ENCODE measurements around the gene RSPRY1.

The RSPRY1 gene

GRCh38 chr16:57208926-57209325 is 22.8 kb downstream of the RSPRY1 start:
- TF ChIP-seq CEBPB (IDR thresholded peaks at IDR 0.05): no peak
- no peak for TF ChIP-seq USF1 (IDR thresholded peaks at IDR 0.05)
- no peak for TF ChIP-seq YY1 (IDR thresholded peaks at IDR 0.05; ENCODE audit: low read depth)
- TF ChIP-seq, protein P1, sequence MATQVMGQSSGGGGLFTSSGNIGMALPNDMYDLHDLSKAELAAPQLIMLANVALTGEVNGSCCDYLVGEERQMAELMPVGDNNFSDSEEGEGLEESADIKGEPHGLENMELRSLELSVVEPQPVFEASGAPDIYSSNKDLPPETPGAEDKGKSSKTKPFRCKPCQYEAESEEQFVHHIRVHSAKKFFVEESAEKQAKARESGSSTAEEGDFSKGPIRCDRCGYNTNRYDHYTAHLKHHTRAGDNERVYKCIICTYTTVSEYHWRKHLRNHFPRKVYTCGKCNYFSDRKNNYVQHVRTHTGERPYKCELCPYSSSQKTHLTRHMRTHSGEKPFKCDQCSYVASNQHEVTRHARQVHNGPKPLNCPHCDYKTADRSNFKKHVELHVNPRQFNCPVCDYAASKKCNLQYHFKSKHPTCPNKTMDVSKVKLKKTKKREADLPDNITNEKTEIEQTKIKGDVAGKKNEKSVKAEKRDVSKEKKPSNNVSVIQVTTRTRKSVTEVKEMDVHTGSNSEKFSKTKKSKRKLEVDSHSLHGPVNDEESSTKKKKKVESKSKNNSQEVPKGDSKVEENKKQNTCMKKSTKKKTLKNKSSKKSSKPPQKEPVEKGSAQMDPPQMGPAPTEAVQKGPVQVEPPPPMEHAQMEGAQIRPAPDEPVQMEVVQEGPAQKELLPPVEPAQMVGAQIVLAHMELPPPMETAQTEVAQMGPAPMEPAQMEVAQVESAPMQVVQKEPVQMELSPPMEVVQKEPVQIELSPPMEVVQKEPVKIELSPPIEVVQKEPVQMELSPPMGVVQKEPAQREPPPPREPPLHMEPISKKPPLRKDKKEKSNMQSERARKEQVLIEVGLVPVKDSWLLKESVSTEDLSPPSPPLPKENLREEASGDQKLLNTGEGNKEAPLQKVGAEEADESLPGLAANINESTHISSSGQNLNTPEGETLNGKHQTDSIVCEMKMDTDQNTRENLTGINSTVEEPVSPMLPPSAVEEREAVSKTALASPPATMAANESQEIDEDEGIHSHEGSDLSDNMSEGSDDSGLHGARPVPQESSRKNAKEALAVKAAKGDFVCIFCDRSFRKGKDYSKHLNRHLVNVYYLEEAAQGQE (IDR thresholded peaks at IDR 0.05; ENCODE audit: low read depth): no peak
- no peak for TF ChIP-seq CREB1 (IDR thresholded peaks at IDR 0.05; ENCODE audit: low read depth)
- no peak for TF ChIP-seq RAD21 (IDR thresholded peaks at IDR 0.05; ENCODE audit: low read depth)
- TF ChIP-seq TCF12 (IDR thresholded peaks at IDR 0.05; ENCODE audit: low read depth): no peak
- TF ChIP-seq NFIC (IDR thresholded peaks at IDR 0.05): no peak
- TF ChIP-seq EGR1 (IDR thresholded peaks at IDR 0.05): no peak
- no peak for TF ChIP-seq FOXM1 (IDR thresholded peaks at IDR 0.05; ENCODE audit: borderline replicate concordance, low read depth)
- TF ChIP-seq TAF1 (IDR thresholded peaks at IDR 0.05; ENCODE audit: low read depth): no peak
- no peak for TF ChIP-seq EP300 (IDR thresholded peaks at IDR 0.05; ENCODE audit: borderline replicate concordance)

- no peak for TF ChIP-seq YY1 (IDR thresholded peaks at IDR 0.05; ENCODE audit: low read depth)
- TF ChIP-seq, protein P1 (IDR thresholded peaks at IDR 0.05; ENCODE audit: low read depth): no peak
- no peak for TF ChIP-seq MAX (IDR thresholded peaks at IDR 0.05)
- TF ChIP-seq FOXM1 (IDR thresholded peaks at IDR 0.05; ENCODE audit: borderline replicate concordance, low read depth): no peak
- no peak for TF ChIP-seq TCF12 (IDR thresholded peaks at IDR 0.05; ENCODE audit: low read depth)
- no peak for TF ChIP-seq TAF1 (IDR thresholded peaks at IDR 0.05; ENCODE audit: low read depth)
- no peak for TF ChIP-seq NFIC (IDR thresholded peaks at IDR 0.05)
- no peak for TF ChIP-seq CEBPB (IDR thresholded peaks at IDR 0.05)
- TF ChIP-seq CREB1 (IDR thresholded peaks at IDR 0.05; ENCODE audit: low read depth): no peak
- TF ChIP-seq USF1 (IDR thresholded peaks at IDR 0.05): no peak
- no peak for TF ChIP-seq EGR1 (IDR thresholded peaks at IDR 0.05)
Measured at GRCh38 chr16:57209780-57210179, 23.7 kb downstream of the RSPRY1 start.

DNA sequence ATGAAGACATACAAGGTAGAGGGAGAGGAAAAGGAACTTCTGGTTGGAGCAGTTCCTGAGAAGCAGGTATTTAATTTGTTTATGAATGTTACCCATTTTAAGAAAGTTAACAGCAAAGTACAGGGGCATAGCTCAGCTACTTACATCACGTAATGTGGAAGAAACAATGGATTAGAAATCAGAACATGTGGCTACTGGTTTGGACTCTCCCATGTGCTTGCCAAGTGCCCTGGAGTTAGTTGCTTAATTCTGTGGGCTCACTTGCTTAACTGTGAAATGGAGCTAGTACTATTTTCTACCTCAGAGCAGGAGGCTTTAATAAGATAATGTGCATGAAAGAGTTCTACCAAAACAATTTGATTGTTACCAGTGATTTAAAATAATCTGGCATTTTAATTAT is 27.3 kb downstream of the RSPRY1 start:
- TF ChIP-seq RAD21 (IDR thresholded peaks at IDR 0.05; ENCODE audit: low read depth) (no peak), TEAD4 (IDR thresholded peaks at IDR 0.05) (no peak), EP300 (IDR thresholded peaks at IDR 0.05; ENCODE audit: borderline replicate concordance) (no peak), TAF1 (IDR thresholded peaks at IDR 0.05; ENCODE audit: low read depth) (no peak), CREB1 (IDR thresholded peaks at IDR 0.05; ENCODE audit: low read depth) (no peak), USF1 (IDR thresholded peaks at IDR 0.05) (no peak), MAX (IDR thresholded peaks at IDR 0.05) (no peak), YY1 (IDR thresholded peaks at IDR 0.05; ENCODE audit: low read depth) (no peak)

DNA sequence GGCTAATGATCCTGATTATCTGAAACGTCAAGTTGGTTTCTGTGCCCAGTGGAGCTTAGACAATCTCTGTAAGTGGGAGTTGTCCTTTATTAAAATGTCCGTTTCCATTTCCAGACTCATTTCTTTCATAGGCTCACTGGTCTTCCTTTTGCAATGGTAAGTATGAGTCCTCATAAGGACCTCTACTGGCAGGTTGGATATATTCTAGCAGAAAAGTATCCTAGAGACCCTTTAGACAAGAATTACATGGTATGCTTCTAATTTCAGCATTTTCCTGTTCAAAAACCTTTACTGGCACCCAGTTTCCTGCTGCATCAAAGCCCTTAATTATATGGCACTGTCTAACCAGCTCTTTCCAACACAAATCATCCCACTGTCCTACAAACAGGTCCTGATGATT is 30.8 kb downstream of the RSPRY1 start:
- no peak for TF ChIP-seq YY1 (IDR thresholded peaks at IDR 0.05; ENCODE audit: low read depth)
- TF ChIP-seq TAF1 (IDR thresholded peaks at IDR 0.05; ENCODE audit: low read depth): no peak

DNA sequence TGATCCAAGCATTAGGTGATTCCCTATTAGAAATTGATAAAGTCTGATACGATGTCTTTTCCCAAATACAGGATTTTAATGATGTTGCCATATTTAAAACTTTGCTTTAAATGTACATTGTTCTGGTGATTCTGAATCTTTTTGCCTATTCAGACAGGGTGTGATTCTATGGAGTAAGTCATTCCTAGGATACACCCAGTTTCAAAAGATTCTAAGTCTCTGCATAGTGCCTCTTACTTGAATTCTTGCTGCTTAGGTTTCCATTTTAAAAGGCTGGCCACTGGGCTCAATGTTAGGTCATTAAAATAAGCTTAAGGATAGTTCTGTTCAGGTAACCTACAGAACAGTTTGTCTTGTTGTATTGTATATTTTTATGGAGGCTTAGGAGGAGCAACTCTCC is 36.9 kb downstream of the RSPRY1 start:
- TF ChIP-seq USF1 (IDR thresholded peaks at IDR 0.05) (no peak), CREB1 (IDR thresholded peaks at IDR 0.05; ENCODE audit: low read depth) (no peak)

GRCh38 chr16:57224651-57225335 is 38.7 kb downstream of the RSPRY1 start:
- TF ChIP-seq TCF12 (IDR thresholded peaks at IDR 0.05; ENCODE audit: low read depth) (no peak), NFIC (IDR thresholded peaks at IDR 0.05) (no peak), TAF1 (IDR thresholded peaks at IDR 0.05; ENCODE audit: low read depth) (no peak), MAX (IDR thresholded peaks at IDR 0.05) (no peak), RAD21 (IDR thresholded peaks at IDR 0.05; ENCODE audit: low read depth) (no peak), USF1 (IDR thresholded peaks at IDR 0.05) (no peak), CEBPB (IDR thresholded peaks at IDR 0.05) (no peak), ZBTB7A (IDR thresholded peaks at IDR 0.05; ENCODE audit: low read depth) (no peak), EP300 (IDR thresholded peaks at IDR 0.05; ENCODE audit: borderline replicate concordance) (no peak), FOXM1 (IDR thresholded peaks at IDR 0.05; ENCODE audit: borderline replicate concordance, low read depth) (no peak), TEAD4 (IDR thresholded peaks at IDR 0.05) (no peak), EGR1 (IDR thresholded peaks at IDR 0.05) (no peak), CREB1 (IDR thresholded peaks at IDR 0.05; ENCODE audit: low read depth) (no peak), YY1 (IDR thresholded peaks at IDR 0.05; ENCODE audit: low read depth) (no peak)
- TF ChIP-seq, protein P1 (IDR thresholded peaks at IDR 0.05; ENCODE audit: low read depth): no peak
